DMS53 treated with DMSO at 0.1 percent for 48 hours (cell line): ENCODE measurements around the gene ECPAS.
"Not testable (repeated sequence)": the region's sequence is repeated elsewhere in the genome, so short reads cannot be mapped to it uniquely, and the experiment has no call there.

Experiments
- DNase-seq: peaks from one replicate; lab custom pipeline; 2025; ENCODE audit not compliant: unreplicated experiment; lab: John Stamatoyannopoulos, UW

The ECPAS gene

GRCh38 chr9:111474385-111474784 is 9.8 kb downstream of the ECPAS start:
- DNase-seq, result no peak

- DNase-seq, result no peak
Observed at GRCh38 chr9:111467778-111468367, 16.3 kb downstream of the ECPAS start.

GRCh38 chr9:111463048-111463447 is 21.1 kb downstream of the ECPAS start:
- DNase-seq, result no peak

- DNase-seq, result no peak
Observed at GRCh38 chr9:111458139-111459009, 25.8 kb downstream of the ECPAS start.

GRCh38 chr9:111456529-111456928 is 27.7 kb downstream of the ECPAS start:
- no peak for DNase-seq

GRCh38 chr9:111455638-111456037 is 28.5 kb downstream of the ECPAS start:
- no peak for DNase-seq

GRCh38 chr9:111454751-111455150 is 29.4 kb downstream of the ECPAS start:
- DNase-seq, result no peak

GRCh38 chr9:111451570-111451969 is 32.6 kb downstream of the ECPAS start:
- no peak for DNase-seq

GRCh38 chr9:111450124-111450523 is 34.1 kb downstream of the ECPAS start:
- DNase-seq, result no peak

- no peak for DNase-seq
Observed at GRCh38 chr9:111449705-111450104, 34.5 kb downstream of the ECPAS start.

- DNase-seq, result not testable (repeated sequence)
Observed at GRCh38 chr9:111445799-111446198, 38.4 kb downstream of the ECPAS start.

GRCh38 chr9:111443454-111443853 is 40.7 kb downstream of the ECPAS start:
- DNase-seq, result no peak

GRCh38 chr9:111442360-111443027 is 41.7 kb downstream of the ECPAS start:
- no peak for DNase-seq

- DNase-seq, result no peak
Observed at GRCh38 chr9:111440226-111440625, 44.0 kb downstream of the ECPAS start.

- no peak for DNase-seq
Observed at GRCh38 chr9:111438541-111439235, 45.5 kb downstream of the ECPAS start.

- DNase-seq, result no peak
Observed at GRCh38 chr9:111436571-111436970, 47.6 kb downstream of the ECPAS start.

GRCh38 chr9:111433082-111433481 is 51.1 kb downstream of the ECPAS start:
- no peak for DNase-seq

- DNase-seq, result no peak
Observed at GRCh38 chr9:111431684-111432083, 52.5 kb downstream of the ECPAS start.

- peak; percentile 52 for DNase-seq
Observed at GRCh38 chr9:111429175-111429574, 55.0 kb downstream of the ECPAS start.

GRCh38 chr9:111427186-111427585 is 57.0 kb downstream of the ECPAS start:
- no peak for DNase-seq

- no peak for DNase-seq
Observed at GRCh38 chr9:111423389-111423788, 60.8 kb downstream of the ECPAS start.
